Liver (tissue), 3 donors: ENCODE results near the gene ATP2C1.

Experiments
- CTCF ChIP-seq: fragments of 150-350 bp; IDR thresholded peaks from 2 replicates; pipeline ENCODE4 v1.5.1; 2017; ENCODE audit warnings: improper control_type of control experiment, low read depth, low read length; ENCODE audit not compliant: missing input control
- MAX ChIP-seq: IDR thresholded peaks from 2 replicates; pipeline ENCODE4 v1.6.1; 2016; ENCODE audit warnings: antibody characterized with exemption
- REST ChIP-seq: IDR thresholded peaks from 2 replicates; pipeline ENCODE4 v1.6.1; 2016; ENCODE audit warnings: antibody characterized with exemption, mild to moderate bottlenecking
- SP1 ChIP-seq: IDR thresholded peaks from 2 replicates; pipeline ENCODE4 v1.6.1; 2018; ENCODE audit warnings: antibody characterized with exemption, mild to moderate bottlenecking
- YY1 ChIP-seq: IDR thresholded peaks from 2 replicates; pipeline ENCODE4 v1.6.1; 2016; ENCODE audit warnings: antibody characterized with exemption, mild to moderate bottlenecking
- donor health status: healthy.
- donor health status: healthy.

GRCh38 chr3:131053043-131053859 is 159.4 kb downstream of the ATP2C1 start:
- TF ChIP-seq SP1, result no peak
- TF ChIP-seq REST, result no peak
- no peak for TF ChIP-seq CTCF
- TF ChIP-seq MAX, result no peak
- no peak for TF ChIP-seq YY1
